GM18502 (cell line): ENCODE results near the gene APOBEC3B.
"Not testable (repeated sequence)": the region's sequence is repeated elsewhere in the genome, so short reads cannot be mapped to it uniquely, and the experiment has no call there.

Experiments used
- ATAC-seq: cut with Tn5 transposase; IDR thresholded peaks from one replicate; pipeline ENCODE4 v1.9.1; 2021; ENCODE audit warnings: mild to moderate bottlenecking; ENCODE audit not compliant: unreplicated experiment, poor library complexity

The APOBEC3B gene

DNA sequence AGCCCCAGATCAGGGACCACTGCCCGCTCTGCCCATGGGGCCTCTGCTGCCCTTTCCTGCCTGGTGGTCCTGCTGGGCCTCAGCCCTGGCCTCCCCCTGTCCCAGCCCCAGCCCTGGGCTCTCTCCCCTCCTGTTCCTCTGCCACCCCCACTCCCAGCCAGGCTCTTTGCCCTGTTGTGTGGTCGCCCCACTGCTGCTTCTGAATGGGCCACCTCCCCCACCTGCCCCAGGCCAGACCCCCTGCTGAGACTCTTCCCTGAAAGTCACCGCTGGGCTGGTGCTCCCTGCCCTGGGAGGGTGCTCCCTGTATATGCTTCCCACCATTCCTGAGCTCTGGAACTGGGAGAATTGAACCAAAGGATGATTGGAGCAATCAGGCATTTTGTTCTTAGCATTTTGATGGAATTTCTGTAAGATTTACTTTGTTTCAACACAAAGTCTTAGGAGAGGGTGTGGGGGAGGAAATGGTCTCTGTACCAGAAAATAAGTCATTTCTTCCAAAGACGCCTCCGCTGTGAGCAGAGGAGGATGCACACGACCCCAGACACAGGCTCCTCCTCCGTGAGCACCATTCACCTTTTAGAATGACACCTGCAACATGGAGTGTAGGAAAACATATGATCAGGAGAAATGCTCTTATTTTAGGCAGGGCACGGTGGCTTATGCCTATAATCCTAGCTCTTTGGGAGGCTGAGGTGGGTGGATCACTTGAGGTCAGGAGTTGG is 5.2 kb downstream of the APOBEC3B start:
- ATAC-seq: no peak

- no peak for ATAC-seq
These were observed 7.3 kb downstream of the APOBEC3B start for GRCh38 chr22:38989466-38989865.

- ATAC-seq: not testable (repeated sequence)
These were observed 10.8 kb downstream of the APOBEC3B start for GRCh38 chr22:38992871-38993371.

DNA sequence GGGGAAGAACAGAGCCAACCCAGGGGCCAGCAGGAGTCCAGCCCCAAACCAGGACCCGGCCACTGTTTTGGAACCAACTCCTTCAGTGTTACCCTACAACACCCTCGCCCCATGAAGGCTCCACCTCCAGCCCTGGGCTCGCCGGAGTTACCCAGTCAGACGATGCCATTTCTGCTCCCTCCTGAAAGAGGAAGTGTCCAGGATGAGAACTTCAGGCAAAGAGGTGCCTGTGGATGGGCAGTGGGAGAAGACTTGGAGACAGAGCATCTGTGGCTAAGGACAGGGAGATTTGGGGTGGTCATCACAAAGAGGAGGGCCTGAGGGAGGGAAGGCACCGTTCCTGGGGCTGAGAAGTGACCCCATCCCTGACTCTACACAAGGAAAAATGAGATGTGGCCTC is 14.0 kb downstream of the APOBEC3B start:
- ATAC-seq: no peak

DNA sequence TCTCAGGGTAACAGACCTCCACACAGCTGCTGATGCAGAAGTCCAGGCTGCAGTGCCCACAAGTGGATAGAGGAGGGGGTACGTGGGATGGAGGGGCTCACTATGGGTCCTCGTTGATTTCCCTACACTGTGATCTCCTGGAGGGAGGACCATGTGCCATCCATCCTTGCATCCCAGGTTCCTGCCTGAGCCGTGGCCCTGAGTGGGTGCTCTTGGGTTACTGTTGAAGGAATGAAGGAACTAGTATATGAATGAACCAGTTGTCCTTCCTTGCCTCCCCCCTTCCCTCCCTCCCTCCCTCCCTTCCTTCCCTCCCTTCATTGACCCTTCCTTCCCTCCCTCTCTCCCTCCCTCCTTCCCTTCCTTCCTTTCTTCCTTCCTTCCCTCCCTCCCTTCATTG is 15.4 kb downstream of the APOBEC3B start:
- no peak for ATAC-seq

DNA sequence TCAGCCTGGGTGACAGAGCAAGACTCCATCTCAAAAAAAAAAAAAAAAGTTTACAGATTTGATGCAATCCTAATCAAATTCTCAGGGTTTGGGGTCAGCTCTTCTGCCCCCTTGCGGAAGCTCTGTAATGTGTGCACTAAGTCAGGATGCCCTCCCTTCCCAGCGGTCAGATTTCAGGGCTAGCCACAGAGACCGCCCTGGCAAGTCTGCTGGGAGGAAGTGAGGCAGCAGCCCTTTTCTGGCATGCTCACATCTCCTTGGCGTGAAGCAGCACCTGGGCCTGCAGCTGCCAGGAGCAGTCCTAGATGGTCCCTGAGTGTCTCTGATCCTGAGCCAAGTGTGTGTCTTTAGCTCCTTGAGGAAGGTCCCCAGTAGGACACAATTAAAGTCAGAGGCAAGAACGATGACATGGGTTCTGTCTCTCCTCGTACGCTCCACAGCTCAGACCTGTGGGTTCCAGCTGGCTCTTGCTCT is 21.1 kb downstream of the APOBEC3B start:
- no peak for ATAC-seq

- no peak for ATAC-seq
These were observed 25.0 kb downstream of the APOBEC3B start for GRCh38 chr22:39007177-39007576.

DNA sequence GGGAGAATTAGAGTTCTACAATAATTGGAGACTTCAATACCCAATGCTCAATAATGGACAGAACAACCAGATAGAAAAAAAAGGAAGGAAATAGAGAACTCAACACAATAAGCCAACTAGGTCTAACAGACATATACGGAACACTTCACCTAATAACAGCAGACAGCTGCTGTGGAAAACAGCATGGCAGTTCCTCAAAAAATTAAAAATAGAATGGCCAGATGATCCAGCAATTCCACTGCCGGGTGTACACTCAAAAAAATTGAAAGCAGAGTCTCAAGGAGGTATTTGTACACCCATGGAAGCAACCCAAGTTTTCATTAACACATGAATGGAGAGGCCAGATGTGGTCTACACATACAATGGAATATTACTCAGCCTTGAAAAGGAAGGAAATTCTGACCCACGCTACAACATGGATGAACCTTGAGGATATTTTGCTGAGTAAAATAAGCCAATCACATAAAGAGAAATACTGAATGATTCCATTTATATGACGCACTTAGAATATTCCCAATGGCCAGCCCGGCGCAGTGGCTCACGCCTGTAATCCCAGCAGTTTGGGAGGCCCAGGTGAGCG is 26.2 kb downstream of the APOBEC3B start:
- not testable (repeated sequence) for ATAC-seq

- no peak for ATAC-seq
These were observed 28.8 kb downstream of the APOBEC3B start for GRCh38 chr22:39010946-39011345.

DNA sequence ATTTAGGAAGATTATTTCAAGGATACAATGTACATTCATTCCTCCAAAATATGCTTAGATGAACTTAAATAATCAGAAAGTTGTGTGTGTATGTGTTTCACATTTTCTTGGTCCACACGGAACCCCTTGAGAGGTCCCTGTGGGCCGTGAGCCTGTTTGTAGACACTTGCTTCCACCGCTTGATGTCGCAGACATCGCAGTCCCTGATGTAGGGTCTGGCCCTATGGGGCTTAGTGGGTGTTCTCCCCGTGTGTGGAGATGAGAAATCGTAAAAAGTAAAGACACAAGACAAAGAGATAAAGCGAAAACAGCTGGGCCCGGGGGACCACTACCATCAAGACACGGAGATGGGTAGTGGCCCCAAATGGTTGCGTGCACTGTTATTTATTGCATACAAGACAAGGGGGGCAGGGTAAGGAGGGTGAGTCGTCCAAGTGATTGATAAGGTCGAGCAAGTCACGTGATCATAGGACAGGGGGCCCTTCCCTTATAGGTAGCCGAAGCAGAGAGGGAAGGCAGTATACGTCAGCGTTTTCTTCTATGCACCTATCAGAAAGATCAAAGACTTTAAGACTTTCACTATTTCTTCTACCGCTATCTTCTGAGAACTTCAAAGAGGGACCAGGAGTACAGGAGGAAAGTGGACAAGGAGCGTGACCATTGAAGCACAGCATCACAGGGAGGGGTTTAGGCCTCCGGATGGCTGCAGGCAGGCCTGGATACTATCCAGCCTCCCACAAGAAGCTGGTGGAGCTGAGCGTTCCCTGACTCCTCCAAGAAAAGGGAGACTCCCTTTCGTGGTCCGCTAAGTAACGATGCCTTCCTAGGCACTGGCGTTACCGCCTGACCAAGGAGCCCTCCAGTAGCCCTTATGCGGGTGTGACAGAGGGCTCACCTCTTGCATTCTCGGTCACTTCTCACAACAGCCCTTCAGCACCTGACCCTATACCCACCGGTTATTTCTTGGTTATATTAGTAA is 30.7 kb downstream of the APOBEC3B start:
- ATAC-seq: no peak

- not testable (repeated sequence) for ATAC-seq
These were observed 31.4 kb downstream of the APOBEC3B start for GRCh38 chr22:39013561-39013941.

DNA sequence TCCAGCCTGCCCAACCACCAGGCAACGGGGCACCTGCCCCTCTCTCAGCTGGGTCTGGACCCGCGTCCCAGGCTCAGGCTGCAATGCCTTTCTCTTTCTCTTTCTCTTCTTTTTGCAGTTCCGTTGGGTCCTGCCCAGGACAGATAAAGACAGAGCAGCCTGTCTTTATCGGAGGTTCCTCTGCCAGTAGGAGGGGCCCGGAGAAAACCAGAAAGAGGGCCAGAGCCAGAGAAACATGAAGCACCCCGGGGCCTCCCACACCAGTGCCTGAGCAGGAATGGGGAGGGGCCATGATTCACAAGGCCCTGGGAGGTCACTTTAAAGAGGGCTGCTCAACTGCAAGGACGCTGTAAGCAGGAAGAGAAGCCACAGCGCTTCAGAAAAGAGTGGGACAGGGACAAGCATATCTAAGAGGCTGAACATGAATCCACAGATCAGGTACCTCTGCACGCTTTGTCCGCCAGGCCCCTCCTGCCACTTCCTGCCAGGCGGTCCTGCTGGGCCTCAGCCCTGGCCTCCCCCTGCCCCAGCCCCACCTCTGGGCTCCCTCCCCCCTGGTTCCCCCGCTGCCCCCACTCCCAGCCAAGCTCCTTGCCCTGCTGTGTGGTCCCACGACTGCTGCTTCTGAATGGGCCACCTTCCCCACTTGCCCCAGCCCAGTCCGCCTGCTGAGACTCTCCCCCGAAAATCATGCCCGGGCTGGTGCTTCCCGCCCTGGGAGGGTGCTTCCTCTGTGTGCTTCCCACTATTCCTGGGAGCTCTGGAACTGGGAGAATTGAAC is 32.0 kb downstream of the APOBEC3B start, which contains the start of gene APOBEC3C:
APOBEC3C (plus strand) TSS at position 316 of the 781 bp plus-strand sequence; CDS start at position 422, 106 bp downstream.
- peak; percentile 84 for ATAC-seq

GRCh38 chr22:39014723-39015121 is 32.6 kb downstream of the APOBEC3B start:
- ATAC-seq: not testable (repeated sequence)

DNA sequence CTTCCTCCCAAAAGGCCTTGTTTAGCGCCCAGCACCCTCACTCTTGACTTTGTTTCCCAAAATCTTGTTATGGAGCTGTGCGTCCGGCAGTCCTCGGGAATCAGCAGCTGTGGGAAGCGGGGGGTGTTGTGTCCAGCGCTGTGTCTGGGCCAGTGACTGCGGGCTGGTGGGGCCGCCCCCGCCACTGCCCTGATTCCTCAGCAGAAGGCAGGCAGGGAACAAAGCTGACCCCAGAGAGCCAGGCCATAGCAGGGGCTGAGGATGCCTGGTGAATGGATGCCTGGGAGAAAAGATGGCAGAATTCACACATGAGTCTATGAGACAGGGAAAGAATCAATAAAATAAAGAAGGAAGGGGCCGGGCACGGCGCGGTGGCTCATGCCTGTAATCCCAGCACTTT is 34.4 kb downstream of the APOBEC3B start:
- ATAC-seq: no peak

GRCh38 chr22:39017596-39018365 is 35.6 kb downstream of the APOBEC3B start:
- ATAC-seq: no peak

DNA sequence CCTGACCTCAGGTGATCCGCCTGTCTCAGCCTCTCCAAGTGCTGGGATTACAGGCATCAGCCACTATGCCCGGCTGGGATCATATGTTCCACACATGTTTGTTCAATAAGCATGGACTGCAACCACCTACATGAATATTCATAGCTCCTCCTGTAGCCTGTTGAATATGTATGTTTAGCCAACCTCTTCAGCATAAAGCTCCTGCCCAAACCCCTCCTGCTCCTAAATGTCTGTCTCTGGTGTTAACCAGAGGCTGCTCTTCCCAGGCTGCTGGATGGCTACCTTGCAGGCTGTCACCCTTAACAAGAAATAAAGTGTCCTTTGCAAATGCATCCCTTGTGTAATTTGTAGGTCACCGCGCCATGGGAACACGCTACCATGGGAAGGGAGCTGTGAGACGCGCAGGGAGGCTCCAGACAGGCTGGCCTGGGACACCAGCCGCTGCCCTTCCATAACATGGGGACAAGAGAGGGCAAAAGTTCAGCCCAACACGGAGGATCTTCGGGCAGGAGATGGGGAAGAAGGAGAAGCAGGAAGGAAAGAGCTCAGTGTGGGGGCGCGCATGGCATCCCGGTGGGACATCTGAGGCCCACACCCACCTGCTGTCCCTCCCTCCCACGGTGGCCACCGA is 38.0 kb downstream of the APOBEC3B start:
- ATAC-seq: not testable (repeated sequence)

DNA sequence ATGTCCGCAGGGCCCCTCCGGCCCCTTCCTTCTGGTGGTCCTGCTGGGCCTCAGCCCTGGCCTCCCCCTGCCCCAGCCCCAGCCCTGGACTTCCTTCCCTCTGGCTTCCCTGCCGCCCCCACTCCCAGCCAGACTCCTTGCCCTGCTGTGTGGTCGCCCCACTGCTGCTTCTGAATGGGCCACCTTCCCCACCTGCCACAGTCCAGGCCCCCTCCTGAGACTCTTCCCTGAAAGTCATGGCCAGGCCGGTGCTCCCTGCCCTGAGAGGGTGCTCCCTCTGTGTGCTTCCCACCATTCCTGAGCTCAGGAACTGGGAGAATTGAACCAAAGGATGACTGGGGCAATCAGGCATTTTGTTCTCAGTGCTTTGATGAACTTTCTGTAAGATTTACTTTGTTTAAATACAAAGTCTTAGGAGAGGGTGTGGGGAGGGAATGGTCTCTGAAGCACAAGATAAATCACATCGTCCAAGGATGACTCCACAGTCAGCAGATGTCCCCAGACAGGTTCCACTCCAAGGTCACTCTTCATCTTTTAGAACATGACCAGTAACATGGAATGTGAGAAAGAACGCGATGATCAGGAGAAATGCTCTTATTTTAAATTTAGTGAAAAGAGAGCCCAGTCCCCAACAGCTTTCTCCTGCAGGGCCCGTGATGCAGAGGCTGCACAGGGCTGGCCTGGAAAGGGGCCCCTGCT is 39.6 kb downstream of the APOBEC3B start:
- no peak for ATAC-seq
